GM19023 (cell line): ENCODE data around the gene SH3GL1.
A peak's percentile ranks its signal among the peaks of the same experiment; 100 is the strongest.

Experiments used
- ATAC-seq: cut with Tn5 transposase; IDR thresholded peaks from one replicate; pipeline ENCODE4 v1.9.1; 2021; ENCODE audit warnings: mild to moderate bottlenecking, moderate library complexity; ENCODE audit not compliant: unreplicated experiment

The SH3GL1 gene

GRCh38 chr19:4402171-4403004, 2.0 kb upstream of the SH3GL1 start, which contains the start of gene CHAF1A:
TSS of gene CHAF1A (plus strand) at chr19:4402640. CDS start at chr19:4402763, 123 bp downstream.
- ATAC-seq, result peak; percentile 80

DNA sequence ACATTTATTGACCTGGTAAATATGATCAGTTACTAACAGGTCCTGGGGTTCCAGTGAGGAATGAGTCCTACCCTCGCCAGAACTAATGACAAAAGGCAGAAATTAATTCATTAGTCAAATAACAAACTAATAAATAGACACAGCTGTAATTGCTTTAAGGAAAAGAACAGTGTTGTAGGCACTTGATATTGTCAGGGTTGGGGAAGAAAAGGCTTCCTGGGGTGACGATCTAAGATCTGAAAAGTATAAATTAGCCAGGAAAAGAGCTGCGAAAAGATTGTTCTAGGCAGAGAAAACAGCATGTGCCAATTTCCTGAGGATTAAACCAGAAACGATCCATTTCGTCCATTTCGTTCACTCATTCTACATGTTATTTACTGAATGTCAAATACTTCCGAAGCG, 1.4 kb upstream of the SH3GL1 start:
- no peak for ATAC-seq

DNA sequence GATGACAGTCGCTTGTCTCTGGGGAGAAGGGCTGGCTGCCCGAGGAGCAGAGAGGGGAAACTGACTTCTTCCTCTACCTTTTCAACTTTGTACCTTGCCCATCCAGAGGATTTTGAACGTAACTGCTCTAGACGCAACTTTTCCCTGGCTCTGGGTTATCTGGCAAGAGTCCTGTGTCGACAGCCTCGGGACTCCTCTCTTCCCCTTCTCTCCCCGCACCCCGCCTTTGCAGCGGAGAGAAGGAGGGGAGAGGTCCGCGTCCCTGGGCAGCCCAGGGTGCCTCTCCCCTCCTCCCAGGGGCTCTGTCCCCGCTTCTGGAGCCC, 574 bp downstream of the SH3GL1 start:
- ATAC-seq, result peak; percentile 6

DNA sequence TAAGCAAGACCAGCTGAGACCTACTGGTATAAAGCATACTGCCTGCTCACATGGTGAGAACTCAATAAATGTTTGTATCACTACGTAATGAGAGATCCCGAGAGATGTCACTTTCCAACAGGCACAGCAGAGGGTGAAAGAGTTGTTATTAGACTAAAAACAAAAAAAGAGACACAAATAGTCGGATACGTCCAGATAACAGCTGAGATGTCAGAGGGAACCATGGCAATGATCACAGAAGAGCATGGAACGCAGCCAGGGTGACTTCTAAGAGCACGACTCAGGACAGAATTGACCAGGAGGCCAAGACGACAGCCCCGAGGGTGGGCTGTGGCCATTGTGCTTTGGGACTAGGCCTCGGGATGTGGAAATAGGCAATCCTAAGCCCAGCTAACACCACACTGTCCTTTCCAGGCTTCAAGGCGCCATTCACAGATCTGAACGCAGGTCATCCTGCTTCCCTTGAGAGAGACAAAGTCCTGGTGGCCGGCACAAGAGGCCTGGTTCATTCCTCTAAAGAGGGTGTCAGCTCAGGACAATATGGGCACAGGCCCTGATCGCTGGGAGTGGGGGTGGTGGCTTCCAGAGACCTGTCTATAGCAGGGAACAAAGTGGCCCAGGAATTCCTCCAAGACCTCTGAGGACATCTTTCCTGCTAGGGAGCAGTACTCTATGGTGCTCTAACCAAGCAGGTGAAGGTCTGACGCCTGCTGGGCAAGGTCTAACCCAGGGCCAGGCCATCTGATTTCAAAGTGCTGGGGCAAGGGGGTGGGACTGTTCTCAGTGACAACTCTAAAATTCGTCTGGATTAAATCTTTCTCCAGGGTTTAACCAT, 3.2 kb downstream of the SH3GL1 start:
- no peak for ATAC-seq

DNA sequence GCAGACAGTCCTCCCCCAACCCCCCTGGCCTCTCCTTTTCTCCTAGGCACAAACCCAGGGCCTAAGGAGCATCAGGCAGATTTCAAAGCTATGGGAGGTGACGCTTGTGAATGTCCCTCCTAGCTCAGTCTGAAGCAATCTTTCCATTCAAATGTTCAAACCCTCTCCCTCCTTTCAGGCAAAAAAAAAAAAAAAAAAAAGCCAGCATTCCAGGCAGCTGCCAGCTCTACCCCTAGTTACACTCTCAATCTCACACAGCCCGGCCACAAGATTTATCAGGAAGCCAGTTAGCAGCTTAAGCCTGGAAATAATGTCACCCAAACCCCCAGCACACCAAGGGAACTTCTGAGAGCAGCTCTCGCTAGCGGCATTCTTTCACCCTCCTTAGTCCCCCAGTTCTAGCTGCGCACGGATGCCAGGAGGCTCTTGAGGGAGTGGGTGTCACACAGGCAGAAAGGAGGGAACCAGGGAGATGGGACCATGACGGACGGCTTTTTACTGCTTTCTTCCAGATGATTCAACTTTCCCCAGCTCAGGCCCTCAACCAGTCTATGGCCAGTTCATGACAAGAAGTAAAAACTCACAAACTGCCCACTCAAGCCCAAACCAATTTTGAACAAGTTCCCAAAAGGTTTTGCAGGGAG, 6.3 kb downstream of the SH3GL1 start:
- no peak for ATAC-seq

- ATAC-seq, result no peak
These were observed 8.5 kb downstream of the SH3GL1 start for GRCh38 chr19:4391701-4392483.

DNA sequence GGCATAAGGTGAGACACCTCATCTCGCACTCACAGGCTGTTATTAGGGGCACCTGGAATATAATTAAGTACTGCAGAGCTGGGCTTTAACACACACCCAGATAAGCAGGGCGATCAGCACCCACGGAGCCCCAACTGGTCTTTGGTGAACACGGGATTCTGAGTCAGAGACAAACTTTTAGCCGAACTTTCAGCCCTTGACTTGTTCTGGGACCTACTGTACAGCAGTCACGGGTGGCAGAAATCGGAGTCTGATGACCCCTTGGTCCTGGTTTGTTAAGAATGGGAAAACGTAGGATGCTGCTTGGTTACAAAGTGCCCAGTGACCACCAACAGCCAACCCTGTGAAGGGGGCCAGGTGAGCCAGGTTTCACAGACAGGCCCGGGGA, 9.0 kb downstream of the SH3GL1 start:
- no peak for ATAC-seq

DNA sequence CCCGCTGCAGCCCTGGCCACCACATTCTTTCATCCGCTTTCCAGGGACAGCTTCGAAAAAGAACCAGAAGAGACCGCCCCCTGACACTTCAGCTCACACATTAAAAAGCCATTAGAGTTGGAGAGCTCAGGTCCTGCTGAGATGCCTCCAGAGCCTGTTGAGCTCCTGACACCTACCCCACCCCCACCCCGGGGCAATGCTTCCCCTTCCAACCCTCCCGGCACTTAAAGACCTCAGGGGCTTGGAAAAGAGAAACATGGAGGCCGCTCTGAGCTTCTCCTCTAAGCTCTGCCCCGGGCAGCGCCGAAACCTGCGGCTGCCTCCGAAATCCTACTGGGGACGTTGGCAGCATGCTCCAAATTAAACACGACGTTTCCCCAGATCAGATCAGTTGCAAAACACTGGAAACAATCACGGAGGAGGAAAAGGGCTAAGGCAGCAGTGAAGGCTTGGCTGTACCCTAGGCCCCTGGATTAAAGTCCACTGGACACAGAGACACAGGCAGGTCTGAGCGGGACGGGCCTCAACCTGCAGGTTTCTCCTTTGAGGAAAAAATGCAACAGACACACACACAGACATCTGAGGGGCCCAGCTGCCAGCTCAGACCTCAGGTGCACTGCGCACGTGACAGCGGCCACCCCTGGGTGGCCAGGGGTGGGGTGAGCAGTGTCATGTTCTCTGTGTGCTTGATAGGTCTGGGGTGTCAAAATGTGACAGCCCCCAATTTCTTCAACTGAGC, 9.6 kb downstream of the SH3GL1 start:
- ATAC-seq, result no peak

GRCh38 chr19:4390017-4390566, 10.3 kb downstream of the SH3GL1 start:
- ATAC-seq, result no peak

GRCh38 chr19:4389511-4390016, 10.8 kb downstream of the SH3GL1 start:
- ATAC-seq, result no peak

DNA sequence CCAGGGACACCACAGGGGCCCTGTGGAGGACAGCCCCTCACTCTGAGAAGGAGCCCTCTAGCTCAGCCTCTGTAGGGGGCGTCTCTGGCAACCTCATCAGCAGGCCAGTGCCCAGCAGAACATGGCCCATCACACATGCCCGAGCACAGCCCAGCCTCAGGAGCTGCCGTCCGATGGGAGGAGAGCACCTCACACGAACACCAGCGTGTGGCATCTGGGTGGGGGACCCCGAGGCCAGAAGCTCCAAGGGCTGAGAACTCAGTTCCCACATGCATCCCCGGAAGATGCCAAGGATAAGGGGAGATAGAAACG, 11.3 kb downstream of the SH3GL1 start:
- no peak for ATAC-seq

GRCh38 chr19:4388337-4389063, 11.8 kb downstream of the SH3GL1 start:
- no peak for ATAC-seq

GRCh38 chr19:4386041-4386782, 14.1 kb downstream of the SH3GL1 start:
- no peak for ATAC-seq

GRCh38 chr19:4385291-4386040, 14.9 kb downstream of the SH3GL1 start:
- no peak for ATAC-seq

- ATAC-seq, result no peak
These were observed 20.1 kb downstream of the SH3GL1 start for GRCh38 chr19:4380254-4380727.

DNA sequence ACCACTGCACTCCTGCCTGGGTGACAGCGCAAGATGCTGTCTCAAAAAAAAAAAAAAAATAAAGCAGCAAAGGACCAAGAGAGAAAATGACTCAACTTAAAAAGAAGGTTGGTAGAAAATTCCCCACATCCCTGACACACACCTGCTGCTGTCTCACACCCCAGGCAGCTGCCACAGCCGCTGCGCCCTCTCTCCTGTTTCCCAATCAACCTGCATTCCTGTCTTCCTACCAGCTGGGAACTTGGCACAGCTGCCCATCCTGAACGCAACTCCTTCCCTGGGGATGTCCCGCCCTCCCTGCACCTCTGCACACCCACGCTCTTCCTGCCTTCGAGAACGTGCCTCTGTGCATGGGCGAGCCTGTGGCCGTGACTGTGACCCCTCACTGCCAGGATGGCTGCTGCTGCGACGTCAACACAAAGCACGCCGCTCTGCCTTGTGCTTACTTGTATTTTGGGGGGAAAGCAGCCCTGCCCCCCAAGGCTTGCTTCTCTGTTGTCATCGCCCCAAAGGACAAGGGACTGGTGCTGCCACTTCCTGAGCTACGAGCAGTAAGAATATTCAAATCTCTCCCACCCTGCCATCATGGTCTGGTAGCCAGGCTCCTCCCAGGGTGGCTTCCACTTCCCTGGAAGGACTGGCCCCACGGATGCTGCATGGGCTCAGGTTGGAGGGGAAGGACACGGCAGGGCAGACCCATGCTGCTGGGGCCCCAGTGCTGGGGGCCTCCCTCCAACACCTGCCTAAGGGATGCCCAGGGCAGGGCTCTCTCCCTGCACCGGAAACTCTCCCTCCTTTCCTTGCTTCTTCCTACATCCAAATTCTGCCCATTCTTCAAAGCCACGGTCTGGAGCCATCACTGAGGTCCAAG, 20.7 kb downstream of the SH3GL1 start:
- ATAC-seq, result no peak

DNA sequence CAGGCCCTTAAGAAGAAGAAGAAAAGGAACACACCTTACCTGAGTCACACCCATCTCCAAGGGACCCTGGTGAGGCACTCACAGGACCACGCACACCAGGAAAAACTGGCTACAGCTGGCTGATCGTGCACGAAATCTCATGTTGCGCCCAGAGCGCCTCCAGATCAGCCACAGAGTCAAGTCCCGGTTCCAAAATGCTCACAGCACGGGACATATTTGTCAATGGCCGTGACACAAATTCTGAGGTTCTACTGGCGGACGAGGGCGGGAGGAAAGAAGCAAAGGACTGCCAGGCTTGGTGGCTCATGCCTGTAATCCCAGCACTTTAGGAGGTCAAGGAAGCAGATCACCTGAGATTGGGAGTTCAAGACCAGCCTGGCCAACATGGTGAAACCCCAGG, 21.5 kb downstream of the SH3GL1 start:
- ATAC-seq, result no peak
